Vagina (tissue), 2 donors: ENCODE data around the gene VPS37C.

Experiments used
- CTCF ChIP-seq, 3 experiments: fragments of 450-650 bp in 2 of 3; fragments of 200-600 bp in 1 of 3; sonication (generic) in 1 of 3; IDR thresholded peaks; one replicate each; pipeline ENCODE4 v1.5.1; 2017 to 2019; ENCODE audit warnings: antibody characterized with exemption in 3 of 3, mild to moderate bottlenecking in 2 of 3, moderate library complexity in 2 of 3
- POLR2A ChIP-seq, 2 donors: fragments of 450-650 bp; IDR thresholded peaks; one replicate each; pipeline ENCODE4 v1.6.1; 2017; ENCODE audit warnings: antibody characterized with exemption in 2 of 2, mild to moderate bottlenecking in 2 of 2, moderate library complexity in 2 of 2
- POLR2AphosphoS5 ChIP-seq, 2 donors: sonication (generic); formaldehyde crosslinking; IDR thresholded peaks; one replicate each; pipeline ENCODE4 v1.9.0; 2017; ENCODE audit warnings: antibody characterized with exemption in 2 of 2, mild to moderate bottlenecking in 2 of 2, low read depth in 1 of 2; ENCODE audit not compliant: insufficient read depth in 1 of 2

DNA sequence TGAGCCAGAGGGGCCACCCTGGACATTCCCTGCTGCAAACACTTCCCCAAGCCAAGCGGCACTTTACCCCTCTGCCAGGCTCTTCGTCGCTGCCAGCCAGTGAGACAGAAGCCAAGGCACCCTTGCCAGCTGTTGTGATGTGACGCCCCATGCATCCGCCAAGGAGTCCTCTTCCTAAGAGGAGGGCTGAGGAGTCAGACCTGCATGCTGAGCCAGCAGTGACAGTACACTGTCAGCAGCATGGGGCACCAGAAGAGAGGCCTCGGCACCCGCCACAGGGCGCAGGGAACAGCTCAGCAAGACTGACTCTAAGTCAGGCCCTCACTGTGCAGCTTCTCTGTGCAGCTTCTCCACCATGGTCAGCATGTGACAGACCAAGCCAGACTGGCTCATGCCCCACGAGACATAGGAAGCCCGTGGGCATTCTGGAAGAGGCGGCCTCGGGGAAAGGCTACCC is 26.4 kb downstream of the VPS37C start:
- TF ChIP-seq POLR2A (IDR thresholded peaks at IDR 0.05) (no peak), CTCF (IDR thresholded peaks at IDR 0.05) (no peak), POLR2AphosphoS5 (IDR thresholded peaks at IDR 0.05; ENCODE audit: insufficient read depth in 1 of 2, low read depth in 1 of 2) (no peak)
